H9 (cell line): ENCODE data around the gene IRF4. TPM values are rescaled to one million over a fixed set of nuclear protein-coding genes. Genes with fewer than 3 reads are reported as not detected.

ENCODE experiments used
- DNase-seq: peaks from one replicate; pipeline ENCODE4 v3.0.0-alpha.2; 2017
- H2AFZ ChIP-seq: one replicate; pipeline ENCODE4 v1.6.1; 2013; ENCODE audit warnings: mild to moderate bottlenecking, low read length, control low read depth, moderate library complexity
- H2AK5ac ChIP-seq: 2 replicates; pipeline ENCODE4 v1.6.1; 2013; ENCODE audit warnings: low read length, control low read depth, mixed read lengths; ENCODE audit not compliant: insufficient read length
- H2BK120ac ChIP-seq: one replicate; pipeline ENCODE4 v1.6.1; 2013; ENCODE audit warnings: low read depth, mild to moderate bottlenecking, low read length, control low read depth, inconsistent platforms; ENCODE audit not compliant: poor library complexity, severe bottlenecking
- H2BK12ac ChIP-seq: 2 replicates; pipeline ENCODE4 v1.6.1; 2013; ENCODE audit warnings: low read length, control low read depth, mixed read lengths, low read depth; ENCODE audit not compliant: insufficient read length
- H2BK15ac ChIP-seq: 2 replicates; pipeline ENCODE4 v1.6.1; 2013; ENCODE audit warnings: low read depth, low read length, control low read depth
- H2BK20ac ChIP-seq: one replicate; pipeline ENCODE4 v1.6.1; 2013; ENCODE audit warnings: low read depth, mild to moderate bottlenecking, low read length, control low read depth, inconsistent platforms; ENCODE audit not compliant: poor library complexity, severe bottlenecking
- H2BK5ac ChIP-seq: 2 replicates; pipeline ENCODE4 v1.6.1; 2013; ENCODE audit warnings: low read length, control low read depth, mixed read lengths; ENCODE audit not compliant: insufficient read length
- H3K14ac ChIP-seq: 2 replicates; pipeline ENCODE4 v1.6.1; 2013; ENCODE audit warnings: low read length, control low read depth; ENCODE audit not compliant: insufficient read depth
- H3K18ac ChIP-seq: 2 replicates; pipeline ENCODE4 v1.6.1; 2013; ENCODE audit warnings: low read depth, mild to moderate bottlenecking, mixed read lengths, low read length, control low read depth; ENCODE audit not compliant: insufficient read length
- H3K23ac ChIP-seq: 2 replicates; pipeline ENCODE4 v1.6.1; 2013; ENCODE audit warnings: low read length, control low read depth, mixed read lengths, low read depth; ENCODE audit not compliant: insufficient read length
- H3K23me2 ChIP-seq: 2 replicates; pipeline ENCODE4 v1.6.1; 2013; ENCODE audit warnings: low read depth, mild to moderate bottlenecking, mixed read lengths, low read length, control low read depth; ENCODE audit not compliant: insufficient read length, poor library complexity, severe bottlenecking
- H3K27ac ChIP-seq: 2 replicates; pipeline ENCODE4 v1.5.1; 2013; ENCODE audit warnings: low read length, control low read depth, mixed read lengths, low read depth; ENCODE audit not compliant: insufficient read length
- H3K27me3 ChIP-seq: 2 replicates; pipeline ENCODE4 v1.6.1; 2013; ENCODE audit warnings: low read length, control low read depth, inconsistent platforms; ENCODE audit not compliant: insufficient read depth
- H3K4ac ChIP-seq: 2 replicates; pipeline ENCODE4 v1.6.1; 2013; ENCODE audit warnings: low read depth, mild to moderate bottlenecking, control low read depth, inconsistent platforms, low read length, moderate library complexity
- H3K4me1 ChIP-seq: 2 replicates; pipeline ENCODE4 v1.6.1; 2013; ENCODE audit warnings: low read length, control low read depth, inconsistent platforms; ENCODE audit not compliant: insufficient read depth
- H3K4me2 ChIP-seq: 2 replicates; pipeline ENCODE4 v1.6.1; 2013; ENCODE audit warnings: low read length, control low read depth, mixed read lengths; ENCODE audit not compliant: insufficient read length, insufficient read depth
- H3K56ac ChIP-seq: 2 replicates; pipeline ENCODE4 v1.6.1; 2013; ENCODE audit warnings: low read depth, mild to moderate bottlenecking, mixed read lengths, low read length, control low read depth; ENCODE audit not compliant: insufficient read length
- H3K79me1 ChIP-seq: 2 replicates; pipeline ENCODE4 v1.6.1; 2013; ENCODE audit warnings: low read depth, mild to moderate bottlenecking, moderate library complexity, low read length, control low read depth, inconsistent platforms; ENCODE audit not compliant: insufficient read depth, poor library complexity, severe bottlenecking
- H3K79me2 ChIP-seq: 2 replicates; pipeline ENCODE4 v1.6.1; 2013; ENCODE audit warnings: low read length, control low read depth, inconsistent platforms; ENCODE audit not compliant: insufficient read depth
- H3K9ac ChIP-seq: 2 replicates; pipeline ENCODE4 v1.6.1; 2013; ENCODE audit warnings: low read length, control low read depth, mixed read lengths; ENCODE audit not compliant: insufficient read length; ENCODE audit errors: extremely low read depth
- H3K9me3 ChIP-seq: one replicate; pipeline ENCODE4 v1.6.1; 2013; ENCODE audit warnings: low read depth, low read length, inconsistent platforms; ENCODE audit not compliant: control insufficient read depth
- H3T11ph ChIP-seq: one replicate; pipeline ENCODE4 v1.6.1; 2013; ENCODE audit warnings: mild to moderate bottlenecking, low read length, control low read depth, inconsistent platforms
- H4K20me1 ChIP-seq: one replicate; pipeline ENCODE4 v1.6.1; 2013; ENCODE audit not compliant: control insufficient read depth, insufficient read length, insufficient read depth
- H4K5ac ChIP-seq: 2 replicates; pipeline ENCODE4 v1.6.1; 2013; ENCODE audit warnings: low read depth, mild to moderate bottlenecking, mixed read lengths, low read length, control low read depth; ENCODE audit not compliant: insufficient read length
- H4K8ac ChIP-seq: replicated peaks from 2 replicates; pipeline ENCODE4 v1.6.1; 2013; ENCODE audit warnings: low read length, control low read depth, mixed read lengths, low read depth; ENCODE audit not compliant: insufficient read length
- H4K91ac ChIP-seq: 2 replicates; pipeline ENCODE4 v1.6.1; 2013; ENCODE audit warnings: low read depth, mild to moderate bottlenecking, moderate library complexity, mixed read lengths, low read length, control low read depth; ENCODE audit not compliant: insufficient read length
- H3K27ac Mint-ChIP-seq, 3 experiments: 2 replicates in 2 of 3; 3 replicates in 1 of 3; pipeline ENCODE4 v1.8.0; 2020 to 2021; ENCODE audit warnings: mixed read lengths in 3 of 3, mild to moderate bottlenecking in 1 of 3, moderate library complexity in 1 of 3
- H3K27me3 Mint-ChIP-seq: 2 replicates; pipeline ENCODE4 v1.8.0; 2021; ENCODE audit warnings: low read depth, mild to moderate bottlenecking, moderate library complexity, mixed read lengths
- H3K36me3 Mint-ChIP-seq, 3 experiments: 2 replicates in 2 of 3; 3 replicates in 1 of 3; pipeline ENCODE4 v1.8.0; 2020 to 2021; ENCODE audit warnings: low read depth in 3 of 3, mixed read lengths in 3 of 3; ENCODE audit not compliant: insufficient read depth in 1 of 3
- H3K4me1 Mint-ChIP-seq, 2 experiments: 2 replicates each; pipeline ENCODE4 v1.8.0; 2020; ENCODE audit warnings: mixed read lengths in 2 of 2
- H3K4me3 Mint-ChIP-seq, 2 experiments: 2 replicates in 1 of 2; 3 replicates in 1 of 2; pipeline ENCODE4 v1.8.0; 2020 to 2021; ENCODE audit warnings: mild to moderate bottlenecking in 2 of 2, mixed read lengths in 2 of 2, moderate library complexity in 1 of 2
- H3K9me3 Mint-ChIP-seq, 2 experiments: 2 replicates in 1 of 2; 3 replicates in 1 of 2; pipeline ENCODE4 v1.8.0; 2020; ENCODE audit warnings: mild to moderate bottlenecking in 2 of 2, mixed read lengths in 2 of 2, moderate library complexity in 1 of 2
- CTCF ChIP-seq: fragments of 200-600 bp; sonication (generic); conservative IDR thresholded peaks from 3 replicates; pipeline ENCODE4 v1.8.0; 2021; ENCODE audit warnings: antibody characterized with exemption, mild to moderate bottlenecking
- WGBS: extraction: QIAGEN DNeasy Blood & Tissue Kit; methylation state at CpG from one replicate; pipeline ENCODE4 v1.1.7; 2013; ENCODE audit warnings: missing lambda C conversion rate, low lambda C conversion rate, mixed read lengths; ENCODE audit not compliant: insufficient read length; ENCODE audit errors: extremely low coverage; 5-methylcytosine and 5-hydroxymethylcytosine counted together
- total RNA-seq: library from RNA; stranded (reverse); gene quantifications from 2 replicates; pipeline ENCODE4 v1.2.1, GENCODE V29; 2021

IRF4 gene
- total RNA-seq, 1 experiment from 2014 or later: 0.31 TPM

GRCh38 chr6:456358-456867 lies 64.9 kb downstream of the IRF4 start:
- H3K27me3 ChIP-seq: no peaks in the 10 kb centered on the region

More at GRCh38 chr6:456358-456867, 64.9 kb downstream of the IRF4 start:
- Histone ChIP-seq H3K79me1 (no peaks in the 10 kb centered on the region), H3K4ac (no peak overlapping the region), H3K23me2 (no peaks in the 10 kb centered on the region), H4K20me1 (no peaks in the 10 kb centered on the region), H2BK120ac (no peak overlapping the region), H2BK15ac (no peak overlapping the region), H3K4me1 (no peaks in the 10 kb centered on the region; the same call in 1 of the 2 replicates), H2BK12ac (no peak overlapping the region), H3K18ac (peak overlapping the region; percentile 58), H4K5ac (no peak overlapping the region), H4K8ac (no peak overlapping the region), H3K4me2 (no peak overlapping the region), H2AK5ac (no peak overlapping the region), H3K14ac (no peak overlapping the region), H2BK5ac (no peak overlapping the region), H3K56ac (no peak overlapping the region), H3K27ac (no peak overlapping the region), H3K23ac (no peak overlapping the region), H3K9me3 (no peaks in the 10 kb centered on the region), H2BK20ac (no peak overlapping the region), H2AFZ (no peak overlapping the region), H3K79me2 (no peaks in the 10 kb centered on the region), H3T11ph (no peak overlapping the region), H3K9ac (no peak overlapping the region), H4K91ac (no peak overlapping the region)
- Mint-ChIP-seq H3K4me3 (no peak overlapping the region), H3K9me3 (peaks cover 11 to 12% of the 10 kb centered on the region in 2 experiments; a peak in 4 of 5 replicates), H3K36me3 (no peaks in the 10 kb centered on the region; a peak in 1 of 7 replicates), H3K27ac (no peak overlapping the region), H3K4me1 (peaks cover 7 to 9% of the 10 kb centered on the region in 2 experiments), H3K27me3 (no peaks in the 10 kb centered on the region)
- no peak for TF ChIP-seq CTCF
- no CpG with 5 or more reads among the region's 5 CpGs for WGBS
- DNase-seq: peak; percentile 52
